HG03378 (cell line): ENCODE data around the gene MOXD1.
"Not testable (repeated sequence)": the region's sequence is repeated elsewhere in the genome, so short reads cannot be mapped to it uniquely, and the experiment has no call there.

Experiments used
- ATAC-seq: cut with Tn5 transposase; IDR thresholded peaks from one replicate; pipeline ENCODE4 v1.9.1; 2021; ENCODE audit warnings: mild to moderate bottlenecking, moderate library complexity; ENCODE audit not compliant: unreplicated experiment

The MOXD1 gene

GRCh38 chr6:132357120-132357519 lies 44.2 kb downstream of the MOXD1 start:
- no peak for ATAC-seq

DNA sequence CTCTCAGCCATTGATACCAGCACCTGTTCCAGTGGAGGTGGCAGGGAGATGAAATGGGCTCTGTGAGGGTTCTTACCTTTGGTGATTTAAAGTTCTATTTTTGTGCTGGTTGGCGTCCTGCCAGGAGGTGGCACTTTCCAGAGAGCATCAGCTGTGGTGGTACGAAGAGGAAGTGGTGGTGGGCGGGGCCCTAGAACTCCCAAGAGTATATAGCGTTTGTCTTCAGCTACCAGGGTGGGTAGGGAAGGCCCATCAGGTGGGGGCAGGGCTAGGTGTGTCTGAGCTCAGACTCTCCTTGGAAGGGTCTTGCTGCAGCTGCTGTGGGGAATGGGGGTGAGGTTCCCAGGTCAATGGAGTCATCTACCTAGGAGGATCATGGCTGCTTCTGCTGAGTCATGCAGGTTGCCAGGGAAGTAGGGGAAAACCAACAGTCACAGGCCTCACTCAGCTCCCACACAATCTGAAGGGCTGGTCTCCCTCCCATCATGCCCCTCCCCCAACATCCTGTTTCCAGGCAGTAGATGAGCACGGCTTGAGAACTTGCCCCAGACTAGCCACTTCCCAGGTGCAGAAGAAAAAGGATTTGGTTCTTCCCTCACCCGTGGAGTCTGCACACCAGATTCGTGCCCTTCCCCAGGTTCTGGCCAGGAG lies 46.6 kb downstream of the MOXD1 start:
- peak; percentile 59 for ATAC-seq

DNA sequence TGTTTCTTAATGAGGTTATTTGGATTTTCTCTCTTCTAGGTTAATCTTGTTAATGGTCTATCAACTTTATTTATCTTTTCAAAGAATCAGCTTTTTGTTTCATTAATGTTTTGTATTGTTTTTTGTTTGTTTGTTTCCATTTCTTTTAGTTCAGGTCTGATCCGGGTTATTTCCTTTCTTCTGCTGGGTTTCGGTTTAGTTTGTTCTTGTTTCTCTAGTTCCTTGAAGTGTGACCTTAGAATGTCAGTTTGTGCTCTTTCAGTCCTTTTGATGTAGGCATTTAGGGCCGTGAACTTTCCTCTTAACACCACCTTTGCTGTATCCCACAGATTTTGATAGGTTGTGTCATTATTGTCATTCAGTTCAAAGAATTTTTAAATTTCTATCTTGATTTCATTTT lies 49.3 kb downstream of the MOXD1 start:
- not testable (repeated sequence) for ATAC-seq

GRCh38 chr6:132348231-132348630 lies 53.0 kb downstream of the MOXD1 start:
- no peak for ATAC-seq

DNA sequence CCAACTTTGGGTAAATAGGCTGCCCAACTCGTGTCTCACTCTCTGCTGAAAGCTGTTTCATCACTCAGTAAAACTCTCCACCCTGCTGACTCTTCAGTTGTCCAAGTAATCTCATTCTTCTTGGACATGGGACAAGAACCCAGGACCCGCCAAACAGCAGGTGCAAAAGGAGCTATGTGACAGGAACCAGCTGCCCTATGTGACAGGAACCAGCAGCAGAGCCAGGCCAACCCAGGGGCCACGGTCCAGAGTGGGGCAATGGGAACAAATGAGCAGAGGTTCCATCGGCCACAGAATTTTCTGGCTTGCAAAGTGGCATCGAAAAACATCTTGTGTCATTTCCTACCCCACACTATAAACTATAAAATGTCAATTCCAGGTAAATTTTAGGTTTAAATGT lies 56.5 kb downstream of the MOXD1 start:
- ATAC-seq, result no peak

GRCh38 chr6:132341646-132342045 lies 59.6 kb downstream of the MOXD1 start:
- no peak for ATAC-seq

DNA sequence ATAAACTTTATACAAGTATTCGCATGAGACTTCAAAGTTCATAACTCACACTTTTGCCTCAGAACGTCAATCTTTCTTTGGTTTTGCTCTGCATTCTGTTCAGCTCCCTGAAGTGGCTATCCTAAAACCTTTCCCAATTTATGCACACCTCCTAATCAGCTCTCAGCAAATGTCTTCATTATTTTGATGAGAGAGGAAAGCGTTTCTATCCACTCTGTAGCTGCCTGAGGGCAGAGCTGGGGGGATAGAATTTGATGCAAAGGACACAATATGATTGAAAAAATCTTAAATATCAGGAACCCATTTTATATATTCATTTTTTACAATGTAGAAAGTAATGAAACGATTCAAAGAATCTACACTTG lies 66.8 kb downstream of the MOXD1 start:
- ATAC-seq, result no peak

GRCh38 chr6:132333639-132334520 lies 67.4 kb downstream of the MOXD1 start:
- no peak for ATAC-seq

GRCh38 chr6:132330759-132331158 lies 70.5 kb downstream of the MOXD1 start:
- no peak for ATAC-seq

GRCh38 chr6:132322398-132322797 lies 78.9 kb downstream of the MOXD1 start:
- no peak for ATAC-seq

GRCh38 chr6:132320007-132320406 lies 81.3 kb downstream of the MOXD1 start:
- ATAC-seq, result no peak

- no peak for ATAC-seq
Measured at GRCh38 chr6:132316970-132317369, 84.3 kb downstream of the MOXD1 start.

DNA sequence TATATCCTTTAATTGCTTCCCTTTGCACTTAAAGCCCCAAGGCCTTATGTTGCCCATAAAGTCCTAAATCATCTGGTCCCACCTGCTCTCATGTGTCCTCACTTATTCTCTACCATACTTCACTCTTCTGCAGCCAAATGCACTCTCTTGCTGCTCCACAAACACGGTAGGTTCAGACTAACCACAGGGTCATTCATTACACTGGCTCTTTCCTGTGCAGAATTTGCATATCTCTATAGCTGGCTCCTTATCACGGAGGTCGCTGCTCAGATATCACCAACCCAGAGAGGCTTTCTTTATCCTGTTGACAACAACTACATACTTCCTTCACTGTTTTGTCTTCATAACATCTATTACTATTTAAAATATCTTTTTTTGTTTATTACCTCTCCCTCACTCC lies 86.8 kb downstream of the MOXD1 start:
- ATAC-seq, result no peak

GRCh38 chr6:132310921-132311320 lies 90.4 kb downstream of the MOXD1 start:
- ATAC-seq, result no peak

DNA sequence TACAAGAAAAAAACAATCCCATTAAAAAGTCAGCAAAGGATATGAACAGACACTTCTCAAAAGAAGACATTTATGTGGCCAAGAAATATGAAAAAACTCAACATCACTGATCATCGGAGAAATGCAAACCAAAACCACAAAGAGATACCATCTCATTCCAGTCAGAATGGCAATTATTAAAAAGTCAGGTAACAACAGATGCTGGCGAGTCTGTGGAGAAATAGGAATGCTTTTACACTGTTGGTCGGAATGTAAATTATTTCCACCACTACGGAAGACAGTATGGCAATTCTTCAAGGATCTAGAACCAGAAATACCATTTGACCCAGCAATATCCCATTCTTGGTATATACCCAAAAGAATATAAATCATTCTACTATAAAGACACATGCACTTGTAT lies 91.1 kb downstream of the MOXD1 start:
- ATAC-seq, result not testable (repeated sequence)

GRCh38 chr6:132304891-132305305 lies 96.4 kb downstream of the MOXD1 start:
- ATAC-seq, result no peak

GRCh38 chr6:132300323-132300949 lies 100.8 kb downstream of the MOXD1 start:
- ATAC-seq, result peak; percentile 82

- no peak for ATAC-seq
Measured at GRCh38 chr6:132298344-132298949, 102.8 kb downstream of the MOXD1 start.

DNA sequence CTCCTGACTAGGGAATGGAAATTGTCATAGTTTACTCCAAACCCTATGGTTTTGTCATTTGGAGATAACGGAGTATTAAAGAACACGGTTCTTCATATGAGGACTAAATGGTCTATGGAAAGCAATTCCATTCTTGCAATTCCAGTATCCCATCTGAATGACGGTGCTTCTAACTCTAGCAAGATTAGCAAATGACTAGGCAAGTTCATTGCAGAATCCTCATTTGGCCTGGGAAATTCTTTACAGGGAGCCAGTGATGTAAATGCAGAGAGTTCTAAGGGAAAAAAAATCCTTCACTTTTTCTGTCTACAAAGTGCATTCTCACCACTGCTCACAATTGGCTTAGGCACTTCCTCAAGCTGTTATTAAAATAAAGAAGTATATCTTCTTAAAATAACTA lies 111.5 kb downstream of the MOXD1 start:
- ATAC-seq, result no peak

GRCh38 chr6:132287101-132287500 lies 114.2 kb downstream of the MOXD1 start:
- no peak for ATAC-seq

GRCh38 chr6:132286298-132287019 lies 114.8 kb downstream of the MOXD1 start:
- ATAC-seq, result no peak
